Sigmoid colon (tissue), 7 donors: ENCODE measurements around the gene EPHB1. TPM values are rescaled to one million over a fixed set of nuclear protein-coding genes. Genes with fewer than 3 reads are reported as not detected.

ENCODE experiments used
- DNase-seq: peaks from one replicate; pipeline ENCODE4 v3.0.0-alpha.2; 2019
- H3K27ac ChIP-seq, 4 donors: fragments of 200-600 bp; sonication (generic); one replicate each; pipeline ENCODE4 v1.5.1; 2016 to 2019; ENCODE audit warnings: mild to moderate bottlenecking in 1 of 4
- H3K27me3 ChIP-seq, 3 donors: fragments of 200-600 bp; sonication (generic); one replicate each; pipeline ENCODE4 v1.5.1; 2019; ENCODE audit warnings: mild to moderate bottlenecking in 1 of 3
- H3K36me3 ChIP-seq, 4 donors: fragments of 200-600 bp; sonication (generic); one replicate each; pipeline ENCODE4 v1.5.1; 2016 to 2019
- H3K4me1 ChIP-seq, 4 donors: fragments of 200-600 bp; sonication (generic); one replicate each; pipeline ENCODE4 v1.5.1; 2017 to 2019
- H3K4me3 ChIP-seq, 4 donors: fragments of 200-600 bp; sonication (generic); one replicate each; pipeline ENCODE4 v1.5.1; 2017 to 2019; ENCODE audit warnings: mild to moderate bottlenecking in 2 of 4, moderate library complexity in 1 of 4
- H3K9me3 ChIP-seq, 4 donors: fragments of 200-600 bp in 3 of 4; sonication (generic) in 3 of 4; one replicate each; pipeline versions ENCODE4 v1.5.1 to v1.6.1; 2013 to 2019
- EP300 ChIP-seq, 4 donors: sonication (generic); formaldehyde crosslinking; IDR thresholded peaks; one replicate each; pipeline ENCODE4 v1.6.1; 2017; ENCODE audit warnings: antibody characterized with exemption in 4 of 4
- POLR2A ChIP-seq, 2 donors: fragments of 450-650 bp; IDR thresholded peaks; one replicate each; pipeline ENCODE4 v1.6.1; 2016; ENCODE audit warnings: antibody characterized with exemption in 2 of 2, mild to moderate bottlenecking in 2 of 2, moderate library complexity in 2 of 2
- POLR2AphosphoS5 ChIP-seq, 4 donors: sonication (generic); formaldehyde crosslinking; IDR thresholded peaks; one replicate each; pipeline ENCODE4 v1.6.1; 2017; ENCODE audit warnings: antibody characterized with exemption in 4 of 4
- WGBS, 2 donors: extraction: QIAGEN DNeasy Blood & Tissue Kit; methylation state at CpG; one replicate each; pipeline ENCODE4 v1.1.7; 2013; 5-methylcytosine and 5-hydroxymethylcytosine counted together
- intact Hi-C: fragments of 100-400 bp; cut with DNase I; formaldehyde crosslinking; loops from one replicate; pipeline ENCODE4 v1.15.1; 2023
- polyA plus RNA-seq, 3 donors: library from polyadenylated mRNA; stranded (reverse); fragments of 200-250 nt; gene quantifications; one replicate each; pipeline ENCODE4 v1.2.3, GENCODE V29; 2013
- total RNA-seq, 4 donors: library from RNA; depleted of rRNA; stranded (reverse); fragments of >200 nt; gene quantifications; one replicate each; pipeline ENCODE4 v1.1.0, GENCODE V29; 2016
- TF ChIP-seq, protein P1 (sequence below), 4 experiments: fragments of 450-650 bp in 3 of 4; fragments of 200-600 bp in 1 of 4; IDR thresholded peaks; one replicate each; pipeline ENCODE4 v1.5.1; 2016 to 2019; ENCODE audit warnings: antibody characterized with exemption in 4 of 4, mild to moderate bottlenecking in 3 of 4, moderate library complexity in 2 of 4
- donor health status: healthy with polysubstance abuse.
- donor health status: Bipolar disorder and iron deficiency.
- donor health status: healthy.

Gene EPHB1
- total and polyA plus RNA-seq, 7 donors: 0.29 to 17.3 (median 3.6) TPM; not detected in 2

DNA sequence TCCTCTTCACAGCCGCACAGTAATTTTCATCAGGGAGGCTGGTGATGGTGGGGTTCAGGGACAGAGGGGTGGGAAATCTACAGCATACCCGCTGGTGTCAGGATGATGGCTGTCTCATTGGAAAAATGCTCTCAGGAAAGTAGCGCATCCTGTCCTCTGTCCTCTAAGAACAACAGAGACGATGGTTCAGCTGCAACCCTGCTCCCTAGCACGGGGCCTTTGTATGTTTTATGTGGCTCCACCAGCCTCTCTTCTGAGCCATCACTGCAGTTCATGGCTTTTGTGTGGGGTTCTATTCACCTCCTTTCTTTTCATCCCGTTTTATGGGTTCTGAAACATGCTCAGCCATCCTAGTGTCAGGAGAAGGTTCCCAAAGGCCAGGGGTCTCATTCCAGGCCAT lies 68.9 kb downstream of the EPHB1 start:
- no peaks in the 10 kb centered on the region for H3K27me3 ChIP-seq
- DNase-seq: no peak
- no peak for TF ChIP-seq POLR2A (IDR thresholded peaks at IDR 0.05)
- no peak for TF ChIP-seq POLR2AphosphoS5 (IDR thresholded peaks at IDR 0.05)
- TF ChIP-seq EP300 (IDR thresholded peaks at IDR 0.05): no peak
- TF ChIP-seq, protein P1, sequence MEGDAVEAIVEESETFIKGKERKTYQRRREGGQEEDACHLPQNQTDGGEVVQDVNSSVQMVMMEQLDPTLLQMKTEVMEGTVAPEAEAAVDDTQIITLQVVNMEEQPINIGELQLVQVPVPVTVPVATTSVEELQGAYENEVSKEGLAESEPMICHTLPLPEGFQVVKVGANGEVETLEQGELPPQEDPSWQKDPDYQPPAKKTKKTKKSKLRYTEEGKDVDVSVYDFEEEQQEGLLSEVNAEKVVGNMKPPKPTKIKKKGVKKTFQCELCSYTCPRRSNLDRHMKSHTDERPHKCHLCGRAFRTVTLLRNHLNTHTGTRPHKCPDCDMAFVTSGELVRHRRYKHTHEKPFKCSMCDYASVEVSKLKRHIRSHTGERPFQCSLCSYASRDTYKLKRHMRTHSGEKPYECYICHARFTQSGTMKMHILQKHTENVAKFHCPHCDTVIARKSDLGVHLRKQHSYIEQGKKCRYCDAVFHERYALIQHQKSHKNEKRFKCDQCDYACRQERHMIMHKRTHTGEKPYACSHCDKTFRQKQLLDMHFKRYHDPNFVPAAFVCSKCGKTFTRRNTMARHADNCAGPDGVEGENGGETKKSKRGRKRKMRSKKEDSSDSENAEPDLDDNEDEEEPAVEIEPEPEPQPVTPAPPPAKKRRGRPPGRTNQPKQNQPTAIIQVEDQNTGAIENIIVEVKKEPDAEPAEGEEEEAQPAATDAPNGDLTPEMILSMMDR (IDR thresholded peaks at IDR 0.05): no peak
- peaks cover 0 to 20% (median 0%) of the 10 kb centered on the region in 4 donors for H3K4me1 ChIP-seq
- H3K9me3 ChIP-seq: no peaks in the 10 kb centered on the region
- peak overlapping the region in 1 of 4 donors; percentile 16 for H3K27ac ChIP-seq
- WGBS, 2 donors: 81% methylated on average over 6 of the region's 6 CpGs
- intact Hi-C loops: no loop called here
- no peaks in the 10 kb centered on the region for H3K36me3 ChIP-seq
- H3K4me3 ChIP-seq: no peak overlapping the region

DNA sequence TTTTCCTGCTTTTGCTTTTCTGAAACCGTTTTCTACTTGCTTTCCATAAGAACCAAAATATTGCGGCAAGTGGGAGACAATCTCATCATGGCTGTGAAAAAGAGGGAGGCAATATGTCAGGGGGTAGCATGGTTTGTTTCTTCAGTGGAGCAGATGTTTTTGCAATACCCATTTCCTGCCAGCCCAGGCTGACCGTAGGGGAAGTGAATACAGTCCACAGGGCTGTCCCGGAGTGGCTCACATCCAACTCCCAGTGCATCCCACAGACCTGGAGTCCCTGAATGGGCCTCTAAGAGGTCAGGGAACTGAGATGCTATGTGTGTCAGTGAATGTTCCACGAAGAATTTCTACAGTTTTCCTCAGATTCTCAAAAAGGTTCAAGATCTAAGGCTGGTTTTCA lies 69.6 kb downstream of the EPHB1 start:
- 48 to 58% methylated on average over 5 of the region's 5 CpGs for WGBS, 2 donors
- intact Hi-C loops: no loop called here
- Histone ChIP-seq H3K27ac (peak overlapping the region in 1 of 4 donors; percentile 16), H3K27me3 (no peaks in the 10 kb centered on the region), H3K36me3 (no peaks in the 10 kb centered on the region), H3K4me3 (no peak overlapping the region), H3K9me3 (no peaks in the 10 kb centered on the region), H3K4me1 (peaks cover 0 to 20% (median 0%) of the 10 kb centered on the region in 4 donors)
- TF ChIP-seq POLR2A (IDR thresholded peaks at IDR 0.05) (no peak), POLR2AphosphoS5 (IDR thresholded peaks at IDR 0.05) (no peak), EP300 (IDR thresholded peaks at IDR 0.05) (no peak)
- TF ChIP-seq, protein P1 (IDR thresholded peaks at IDR 0.05): no peak
- DNase-seq: no peak

DNA sequence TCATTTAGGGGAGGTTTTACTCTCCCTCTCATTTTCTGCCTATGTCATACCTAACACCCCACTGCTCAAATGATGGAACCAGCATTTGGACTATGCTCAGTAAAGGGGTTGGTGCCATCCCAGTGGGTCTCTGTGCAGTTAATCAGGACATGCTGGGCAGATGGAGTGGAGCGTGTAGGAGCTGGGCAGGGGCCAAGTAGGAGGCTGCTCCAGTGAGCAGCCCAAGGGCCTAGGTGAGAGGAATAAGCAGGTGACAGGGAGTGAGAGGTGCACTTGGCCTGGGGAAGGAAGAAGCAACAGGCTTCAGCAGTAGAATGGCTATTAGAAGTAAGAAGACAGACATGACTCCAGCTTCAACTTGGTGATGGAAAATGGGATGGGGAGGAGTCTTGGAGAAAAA lies 72.2 kb downstream of the EPHB1 start:
- intact Hi-C loops: no loop called here
- WGBS, 2 donors: 91 to 95% methylated on average over 1 of the region's 1 CpG

DNA sequence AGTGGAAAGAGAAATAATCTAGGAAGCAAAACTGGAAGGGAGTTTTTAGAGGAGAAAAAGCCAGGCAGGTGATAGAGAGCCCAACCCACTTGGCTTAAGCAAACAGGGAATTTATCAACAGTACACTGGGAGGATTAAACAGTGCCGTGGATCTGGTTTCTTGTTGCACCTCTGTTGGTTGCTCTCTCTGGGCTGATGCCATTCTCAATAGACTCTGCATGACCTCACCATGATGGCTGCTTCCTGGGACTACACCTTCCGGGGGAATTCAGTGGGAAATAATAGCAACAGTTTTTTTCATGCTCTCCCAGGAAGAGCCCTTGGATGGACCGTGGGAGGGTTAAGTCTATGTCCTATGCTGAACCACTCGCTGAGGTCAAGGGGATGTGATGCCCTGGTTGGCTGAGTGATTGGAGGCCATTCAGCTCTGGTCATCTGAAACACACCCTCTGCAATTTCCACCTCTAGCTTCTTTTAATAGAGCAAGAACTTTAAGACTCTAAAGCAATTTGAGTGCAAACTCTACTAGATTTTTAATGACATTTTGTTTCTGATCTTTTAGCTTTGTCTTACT lies 74.2 kb downstream of the EPHB1 start:
- H3K4me1 ChIP-seq: peaks cover 0 to 6% (median 0%) of the 10 kb centered on the region in 4 donors
- no peaks in the 10 kb centered on the region for H3K9me3 ChIP-seq
- H3K27me3 ChIP-seq: peaks cover 0 to 3% (median 0%) of the 10 kb centered on the region in 3 donors
- 48 to 75% methylated on average over 4 of the region's 4 CpGs for WGBS, 2 donors
- no peak for DNase-seq
- no peak overlapping the region for H3K4me3 ChIP-seq
- no peak for TF ChIP-seq POLR2A (IDR thresholded peaks at IDR 0.05)
- no peak for TF ChIP-seq POLR2AphosphoS5 (IDR thresholded peaks at IDR 0.05)
- TF ChIP-seq EP300 (IDR thresholded peaks at IDR 0.05): no peak
- TF ChIP-seq, protein P1 (IDR thresholded peaks at IDR 0.05): no peak
- no peaks in the 10 kb centered on the region for H3K36me3 ChIP-seq
- no peak overlapping the region for H3K27ac ChIP-seq
- intact Hi-C loops: no loop called here

More for the DNA sequence above, 72.2 kb downstream of the EPHB1 start:
- TF ChIP-seq EP300 (IDR thresholded peaks at IDR 0.05): no peak
- no peak for TF ChIP-seq POLR2AphosphoS5 (IDR thresholded peaks at IDR 0.05)
- TF ChIP-seq POLR2A (IDR thresholded peaks at IDR 0.05): no peak
- TF ChIP-seq, protein P1 (IDR thresholded peaks at IDR 0.05): no peak
- no peak for DNase-seq
- Histone ChIP-seq H3K27ac (no peak overlapping the region), H3K36me3 (no peaks in the 10 kb centered on the region), H3K9me3 (no peaks in the 10 kb centered on the region), H3K4me1 (peaks cover 0 to 20% (median 0%) of the 10 kb centered on the region in 4 donors), H3K4me3 (no peak overlapping the region), H3K27me3 (no peaks in the 10 kb centered on the region)

DNA sequence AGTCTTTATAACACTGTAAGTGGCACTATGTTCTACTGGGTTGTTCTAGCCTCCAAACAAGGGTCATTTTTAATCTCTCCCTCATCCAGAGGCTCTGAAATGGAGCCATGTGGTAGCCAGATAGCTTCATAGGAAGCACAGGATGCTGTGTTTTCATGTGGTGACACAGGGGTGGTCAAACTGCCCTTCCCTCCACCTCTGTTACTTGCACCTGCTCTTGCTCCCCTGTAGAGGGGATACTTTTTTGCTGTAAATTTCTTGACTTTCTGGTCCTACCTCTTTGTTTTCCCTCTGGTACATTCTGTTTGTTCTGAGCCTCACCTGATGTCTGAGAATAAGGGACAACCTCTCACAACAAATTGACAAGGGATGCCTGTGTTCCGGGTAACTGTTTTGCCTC lies 76.8 kb downstream of the EPHB1 start:
- Histone ChIP-seq H3K36me3 (no peaks in the 10 kb centered on the region), H3K27ac (no peak overlapping the region), H3K27me3 (peaks cover 0 to 3% (median 0%) of the 10 kb centered on the region in 3 donors), H3K4me3 (no peak overlapping the region), H3K9me3 (no peaks in the 10 kb centered on the region), H3K4me1 (peaks cover 0 to 10% (median 0%) of the 10 kb centered on the region in 4 donors)
- no peak for DNase-seq
- intact Hi-C loops: no loop called here
- TF ChIP-seq POLR2AphosphoS5 (IDR thresholded peaks at IDR 0.05) (no peak), POLR2A (IDR thresholded peaks at IDR 0.05) (no peak), EP300 (IDR thresholded peaks at IDR 0.05) (no peak)
- TF ChIP-seq, protein P1 (IDR thresholded peaks at IDR 0.05): no peak
- WGBS, 2 donors: 94 to 97% methylated on average over 1 of the region's 1 CpG
